Prostate gland (tissue), 2 donors: ENCODE results near the gene CYP11A1. TPM values are rescaled to one million over a fixed set of nuclear protein-coding genes. Genes with fewer than 3 reads are reported as not detected.

Experiments
- DNase-seq: peaks from one replicate; pipeline ENCODE4 v3.0.0-alpha.2; 2019; ENCODE audit warnings: low spot score
- H3K27ac ChIP-seq, 2 donors: fragments of 200-600 bp; sonication (generic); 2 replicates each; pipeline ENCODE4 v1.5.1; 2017 to 2019
- H3K27me3 ChIP-seq: fragments of 200-600 bp; sonication (generic); replicated peaks from 2 replicates; pipeline ENCODE4 v1.5.1; 2019; ENCODE audit not compliant: insufficient read depth
- H3K36me3 ChIP-seq, 2 donors: fragments of 200-600 bp; sonication (generic); 1 replicate in 1 of 2; 2 replicates in 1 of 2; pipeline versions ENCODE4 v1.5.1 to v1.8.1; 2017 to 2019
- H3K4me1 ChIP-seq: fragments of 200-600 bp; sonication (generic); replicated peaks from 2 replicates; pipeline ENCODE4 v1.5.1; 2019
- H3K4me3 ChIP-seq, 2 donors: fragments of 200-600 bp; sonication (generic); 2 replicates each; pipeline ENCODE4 v1.5.1; 2017 to 2019
- H3K9me3 ChIP-seq: fragments of 200-600 bp; sonication (generic); 2 replicates; pipeline ENCODE4 v1.5.1; 2017
- POLR2A ChIP-seq: fragments of 450-650 bp; IDR thresholded peaks from one replicate; pipeline ENCODE4 v1.6.1; 2016; ENCODE audit warnings: antibody characterized with exemption, mild to moderate bottlenecking
- POLR2AphosphoS5 ChIP-seq: sonication (generic); formaldehyde crosslinking; IDR thresholded peaks from one replicate; pipeline ENCODE4 v1.6.1; 2017; ENCODE audit warnings: antibody characterized with exemption
- WGBS: methylation state at CpG from one replicate; pipeline ENCODE4 v1.1.5; 2018; 5-methylcytosine and 5-hydroxymethylcytosine counted together
- intact Hi-C: fragments of 100-400 bp; cut with DNase I; formaldehyde crosslinking; loops from one replicate; pipeline ENCODE4 v1.14.2; 2022
- total RNA-seq, 2 donors: library from RNA; depleted of rRNA; stranded (reverse); fragments of >200 nt; gene quantifications; one replicate each; pipeline ENCODE4 v1.1.0, GENCODE V29; 2016
- TF ChIP-seq, protein P1 (sequence below), 4 experiments: fragments of 200-600 bp in 2 of 4; fragments of 450-650 bp in 2 of 4; sonication (generic) in 2 of 4; IDR thresholded peaks; 1 replicate in 3 of 4; 2 replicates in 1 of 4; pipeline ENCODE4 v1.5.1; 2016 to 2019; ENCODE audit warnings: antibody characterized with exemption in 4 of 4, mild to moderate bottlenecking in 2 of 4, moderate library complexity in 2 of 4

The CYP11A1 gene
- total RNA-seq, 2 donors from 2014 or later, result 0.87 to 45.9 TPM

DNA sequence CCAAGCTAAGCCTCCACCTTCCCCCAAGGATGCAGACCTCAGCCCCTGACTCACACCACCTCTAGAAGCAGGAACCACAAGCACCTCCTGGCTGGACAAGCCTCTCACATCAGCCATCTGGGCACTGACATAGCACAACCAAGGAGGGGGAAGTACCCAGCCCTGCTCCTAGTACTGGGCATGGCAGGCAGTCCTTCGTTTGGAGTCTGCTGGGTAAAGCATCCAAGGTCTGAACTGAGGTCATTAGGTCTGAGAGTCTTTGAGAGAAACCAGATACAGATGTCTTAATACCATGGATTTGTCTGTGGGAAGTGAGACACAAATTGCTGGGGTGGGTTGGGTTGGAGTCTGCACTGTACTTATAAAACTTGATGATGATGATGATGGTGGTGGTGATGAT is 69.6 kb downstream of the CYP11A1 start:
- H3K36me3 ChIP-seq, result no peaks in the 10 kb centered on the region
- WGBS, result 44% methylated on average over 1 of the region's 1 CpG
- H3K9me3 ChIP-seq, result no peaks in the 10 kb centered on the region
- DNase-seq, result no peak
- no peak overlapping the region for H3K27ac ChIP-seq
- no peak overlapping the region for H3K4me3 ChIP-seq
- intact Hi-C loops, result no loop called here
- TF ChIP-seq, protein P1, sequence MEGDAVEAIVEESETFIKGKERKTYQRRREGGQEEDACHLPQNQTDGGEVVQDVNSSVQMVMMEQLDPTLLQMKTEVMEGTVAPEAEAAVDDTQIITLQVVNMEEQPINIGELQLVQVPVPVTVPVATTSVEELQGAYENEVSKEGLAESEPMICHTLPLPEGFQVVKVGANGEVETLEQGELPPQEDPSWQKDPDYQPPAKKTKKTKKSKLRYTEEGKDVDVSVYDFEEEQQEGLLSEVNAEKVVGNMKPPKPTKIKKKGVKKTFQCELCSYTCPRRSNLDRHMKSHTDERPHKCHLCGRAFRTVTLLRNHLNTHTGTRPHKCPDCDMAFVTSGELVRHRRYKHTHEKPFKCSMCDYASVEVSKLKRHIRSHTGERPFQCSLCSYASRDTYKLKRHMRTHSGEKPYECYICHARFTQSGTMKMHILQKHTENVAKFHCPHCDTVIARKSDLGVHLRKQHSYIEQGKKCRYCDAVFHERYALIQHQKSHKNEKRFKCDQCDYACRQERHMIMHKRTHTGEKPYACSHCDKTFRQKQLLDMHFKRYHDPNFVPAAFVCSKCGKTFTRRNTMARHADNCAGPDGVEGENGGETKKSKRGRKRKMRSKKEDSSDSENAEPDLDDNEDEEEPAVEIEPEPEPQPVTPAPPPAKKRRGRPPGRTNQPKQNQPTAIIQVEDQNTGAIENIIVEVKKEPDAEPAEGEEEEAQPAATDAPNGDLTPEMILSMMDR (IDR thresholded peaks at IDR 0.05), result no peak
- TF ChIP-seq POLR2AphosphoS5 (no peak), POLR2A (no peak)
- no peaks in the 10 kb centered on the region for H3K4me1 ChIP-seq
- no peaks in the 10 kb centered on the region for H3K27me3 ChIP-seq

DNA sequence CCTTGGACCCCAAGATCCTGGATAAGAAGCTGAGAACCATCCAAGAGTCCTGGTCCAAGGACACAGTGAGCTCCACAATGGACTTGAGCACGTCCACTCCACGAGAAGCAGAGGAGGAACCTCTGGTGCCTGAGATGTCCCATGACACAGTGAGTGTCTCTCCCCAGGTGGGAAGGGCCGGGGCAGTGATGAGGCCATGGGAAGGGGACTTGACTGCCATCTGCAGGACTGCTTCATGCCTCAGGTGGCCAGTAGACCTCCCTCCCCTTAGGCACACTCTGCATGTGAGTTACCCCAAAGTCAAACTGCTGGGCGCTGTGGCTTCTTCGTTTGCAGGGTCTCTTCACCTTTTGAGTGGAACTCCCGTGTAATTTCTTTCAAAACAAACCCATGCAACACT is 71.6 kb downstream of the CYP11A1 start:
- WGBS, result 49% methylated on average over 6 of the region's 6 CpGs
- intact Hi-C loops, result no loop called here

DNA sequence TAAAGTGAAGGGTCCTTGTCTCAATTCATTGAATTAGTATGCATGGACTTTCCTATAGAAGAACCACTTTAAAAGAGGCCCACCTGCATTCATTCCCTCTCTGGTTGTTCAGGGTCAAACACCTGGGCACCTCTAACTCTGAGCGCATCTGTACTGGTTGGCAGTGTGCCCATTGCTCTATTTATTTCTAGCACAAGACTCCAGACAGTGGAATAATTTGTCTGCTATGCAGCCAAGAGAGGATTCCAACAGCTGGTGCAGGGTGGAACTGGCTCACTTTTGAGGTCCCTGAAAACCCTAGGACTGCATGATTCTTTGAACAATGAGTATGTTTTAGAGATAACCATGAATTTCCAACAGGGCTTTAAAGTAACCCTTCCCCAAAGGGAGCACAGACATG is 73.4 kb downstream of the CYP11A1 start:
- H3K9me3 ChIP-seq, result no peaks in the 10 kb centered on the region
- no peak overlapping the region for H3K4me3 ChIP-seq
- DNase-seq, result no peak
- no peaks in the 10 kb centered on the region for H3K36me3 ChIP-seq
- intact Hi-C loops, result no loop called here
- TF ChIP-seq POLR2A, result no peak
- no peak for TF ChIP-seq POLR2AphosphoS5
- TF ChIP-seq, protein P1 (IDR thresholded peaks at IDR 0.05), result no peak
- 57% methylated on average over 1 of the region's 1 CpG for WGBS
- no peak overlapping the region for H3K27ac ChIP-seq
- H3K27me3 ChIP-seq, result no peaks in the 10 kb centered on the region
- no peaks in the 10 kb centered on the region for H3K4me1 ChIP-seq

More for the DNA sequence above, 71.6 kb downstream of the CYP11A1 start:
- Histone ChIP-seq H3K9me3 (no peaks in the 10 kb centered on the region), H3K4me3 (no peak overlapping the region), H3K27ac (no peak overlapping the region), H3K4me1 (no peaks in the 10 kb centered on the region), H3K27me3 (no peaks in the 10 kb centered on the region), H3K36me3 (no peaks in the 10 kb centered on the region)
- no peak for DNase-seq
- no peak for TF ChIP-seq POLR2AphosphoS5
- no peak for TF ChIP-seq POLR2A
- TF ChIP-seq, protein P1 (IDR thresholded peaks at IDR 0.05), result no peak

DNA sequence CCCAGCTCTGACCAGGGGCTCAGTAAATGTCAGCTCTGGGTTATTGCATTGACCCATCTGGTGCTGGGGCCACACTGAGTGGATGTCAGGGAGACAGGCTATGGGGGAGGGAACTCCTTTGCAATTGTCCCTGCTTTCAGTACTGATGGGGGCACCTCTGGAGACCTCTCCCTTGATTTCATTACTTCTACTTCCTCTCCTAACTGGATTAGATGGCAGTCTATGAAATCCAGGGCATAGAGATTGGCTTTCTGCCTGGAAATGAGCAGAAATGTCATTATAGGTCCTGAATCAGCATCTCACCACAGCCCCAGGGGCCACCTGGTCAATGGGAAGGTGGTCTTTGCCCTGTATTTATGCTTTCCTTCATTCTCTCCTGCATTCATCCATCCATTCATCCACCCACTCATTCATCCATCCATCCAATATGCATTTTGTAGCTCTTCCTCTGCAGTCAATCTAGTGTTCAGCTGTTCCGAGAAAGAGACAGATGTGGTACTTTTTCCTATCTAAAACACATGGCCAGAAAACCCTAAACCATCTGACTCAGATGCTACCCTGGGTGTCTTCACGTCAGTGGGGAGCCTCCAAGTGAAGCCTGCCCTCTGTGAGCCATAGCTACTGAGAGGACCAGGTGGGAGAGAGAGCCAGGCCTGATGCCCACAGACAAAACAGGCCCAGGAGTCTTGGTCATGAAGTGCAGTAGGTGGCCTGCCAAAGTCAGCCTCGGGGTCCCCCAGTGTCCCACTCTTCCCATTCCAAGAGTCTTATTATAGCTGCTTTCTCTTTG is 74.2 kb downstream of the CYP11A1 start:
- no peak for DNase-seq
- Histone ChIP-seq H3K27ac (no peak overlapping the region), H3K4me3 (no peak overlapping the region), H3K4me1 (no peaks in the 10 kb centered on the region), H3K9me3 (no peaks in the 10 kb centered on the region), H3K27me3 (no peaks in the 10 kb centered on the region), H3K36me3 (no peaks in the 10 kb centered on the region)
- WGBS, result 78% methylated on average over 3 of the region's 3 CpGs
- intact Hi-C loops, result no loop called here
- no peak for TF ChIP-seq POLR2A
- no peak for TF ChIP-seq POLR2AphosphoS5
- TF ChIP-seq, protein P1 (IDR thresholded peaks at IDR 0.05), result no peak
